DMS114 treated with DMSO at 0.1 percent for 48 hours (cell line): ENCODE data around the gene KLHL29.

ENCODE experiments used
- DNase-seq: peaks from one replicate; lab custom pipeline; 2025; ENCODE audit not compliant: unreplicated experiment; lab: John Stamatoyannopoulos, UW

Gene KLHL29

GRCh38 chr2:23446916-23447315, 61.9 kb downstream of the KLHL29 start:
- DNase-seq, result no peak

- DNase-seq, result no peak
Observed at GRCh38 chr2:23447405-23447804, 62.4 kb downstream of the KLHL29 start.

- DNase-seq, result no peak
Observed at GRCh38 chr2:23448906-23449305, 63.9 kb downstream of the KLHL29 start.

GRCh38 chr2:23449413-23449812, 64.4 kb downstream of the KLHL29 start:
- DNase-seq, result no peak

GRCh38 chr2:23449831-23450331, 64.9 kb downstream of the KLHL29 start:
- DNase-seq, result no peak

GRCh38 chr2:23452372-23452771, 67.4 kb downstream of the KLHL29 start:
- no peak for DNase-seq

GRCh38 chr2:23452853-23453420, 68.0 kb downstream of the KLHL29 start:
- DNase-seq, result no peak

- no peak for DNase-seq
Observed at GRCh38 chr2:23453432-23453831, 68.5 kb downstream of the KLHL29 start.

- no peak for DNase-seq
Observed at GRCh38 chr2:23453836-23454460, 69.0 kb downstream of the KLHL29 start.

- no peak for DNase-seq
Observed at GRCh38 chr2:23454501-23455120, 69.6 kb downstream of the KLHL29 start.

- DNase-seq, result no peak
Observed at GRCh38 chr2:23456396-23456795, 71.4 kb downstream of the KLHL29 start.

- no peak for DNase-seq
Observed at GRCh38 chr2:23456881-23457760, 72.1 kb downstream of the KLHL29 start.

GRCh38 chr2:23457990-23458682, 73.2 kb downstream of the KLHL29 start:
- no peak for DNase-seq

GRCh38 chr2:23459032-23459431, 74.1 kb downstream of the KLHL29 start:
- DNase-seq, result no peak

- DNase-seq, result peak; percentile 2
Observed at GRCh38 chr2:23460228-23460627, 75.2 kb downstream of the KLHL29 start.

- DNase-seq, result no peak
Observed at GRCh38 chr2:23460993-23461392, 76.0 kb downstream of the KLHL29 start.

GRCh38 chr2:23464156-23464555, 79.2 kb downstream of the KLHL29 start:
- DNase-seq, result no peak

- DNase-seq, result no peak
Observed at GRCh38 chr2:23464905-23465537, 80.0 kb downstream of the KLHL29 start.

GRCh38 chr2:23465936-23466335, 81.0 kb downstream of the KLHL29 start:
- DNase-seq, result no peak

- no peak for DNase-seq
Observed at GRCh38 chr2:23467618-23468017, 82.6 kb downstream of the KLHL29 start.
